Mesenchymal stem cell (in vitro differentiated cells and primary cell): ENCODE data around the gene OTOP3.

ENCODE experiments used
- DNase-seq: peaks from one replicate; pipeline ENCODE4 v3.0.0-alpha.2; 2013
- H2AFZ ChIP-seq: one replicate; pipeline ENCODE4 v1.6.1; 2013; ENCODE audit warnings: low read depth, mild to moderate bottlenecking, control low read depth, inconsistent platforms, low read length, moderate library complexity
- H2AK5ac ChIP-seq: 2 replicates; pipeline ENCODE4 v1.6.1; 2013; ENCODE audit warnings: low read length, moderate library complexity, mild to moderate bottlenecking, inconsistent platforms; ENCODE audit not compliant: severe bottlenecking
- H2BK120ac ChIP-seq: one replicate; pipeline ENCODE4 v1.6.1; 2013; ENCODE audit warnings: low read depth, mild to moderate bottlenecking, inconsistent platforms, low read length, moderate library complexity
- H2BK12ac ChIP-seq, 2 experiments: one replicate each; pipeline ENCODE4 v1.6.1; 2013; ENCODE audit warnings: inconsistent platforms in 2 of 2, low read length in 2 of 2, mild to moderate bottlenecking in 2 of 2, moderate library complexity in 2 of 2, control low read depth in 1 of 2
- H2BK15ac ChIP-seq: one replicate; pipeline ENCODE4 v1.6.1; 2013; ENCODE audit warnings: mild to moderate bottlenecking, low read depth, inconsistent platforms; ENCODE audit not compliant: poor library complexity, severe bottlenecking
- H2BK5ac ChIP-seq: 2 replicates; pipeline ENCODE4 v1.6.1; 2013; ENCODE audit warnings: low read depth, mild to moderate bottlenecking, low read length, control low read depth, inconsistent platforms; ENCODE audit not compliant: poor library complexity, severe bottlenecking
- H3K14ac ChIP-seq, 2 experiments: one replicate each; pipeline ENCODE4 v1.6.1; 2013; ENCODE audit warnings: inconsistent platforms in 2 of 2, low read length in 2 of 2, control low read depth in 1 of 2, mild to moderate bottlenecking in 1 of 2, moderate library complexity in 1 of 2
- H3K18ac ChIP-seq, 2 experiments: one replicate each; pipeline ENCODE4 v1.6.1; 2013; ENCODE audit warnings: inconsistent platforms in 2 of 2, low read length in 2 of 2, control low read depth in 1 of 2, low read depth in 1 of 2, mild to moderate bottlenecking in 1 of 2
- H3K23ac ChIP-seq, 2 experiments: one replicate each; pipeline ENCODE4 v1.6.1; 2013; ENCODE audit warnings: inconsistent platforms in 2 of 2, low read length in 2 of 2, mild to moderate bottlenecking in 2 of 2, moderate library complexity in 2 of 2, control low read depth in 1 of 2
- H3K27ac ChIP-seq: 2 replicates; pipeline ENCODE4 v1.5.1; 2013; ENCODE audit warnings: mild to moderate bottlenecking, moderate library complexity, low read length, control low read depth, inconsistent platforms; ENCODE audit not compliant: poor library complexity, severe bottlenecking
- H3K27me3 ChIP-seq, 2 experiments: 2 replicates each; pipeline versions ENCODE4 v1.6.1 to v1.7.0; 2013; ENCODE audit warnings: low read length in 2 of 2, mild to moderate bottlenecking in 2 of 2, moderate library complexity in 2 of 2, control low read depth in 1 of 2, inconsistent platforms in 1 of 2; ENCODE audit not compliant: control insufficient read depth in 1 of 2, insufficient read depth in 1 of 2
- H3K36me3 ChIP-seq, 2 experiments: 2 replicates each; pipeline versions ENCODE4 v1.6.1 to v1.7.0; 2013; ENCODE audit warnings: low read length in 2 of 2, control low read depth in 1 of 2, inconsistent platforms in 1 of 2, low read depth in 1 of 2, mild to moderate bottlenecking in 1 of 2; ENCODE audit not compliant: insufficient read depth in 2 of 2, control insufficient read depth in 1 of 2
- H3K4ac ChIP-seq, 2 experiments: one replicate each; pipeline ENCODE4 v1.6.1; 2013; ENCODE audit warnings: inconsistent platforms in 2 of 2, low read length in 2 of 2, mild to moderate bottlenecking in 2 of 2, moderate library complexity in 2 of 2, control low read depth in 1 of 2, low read depth in 1 of 2
- H3K4me1 ChIP-seq: 2 replicates; pipeline ENCODE4 v1.6.1; 2013; ENCODE audit warnings: low read depth, low read length, control low read depth; ENCODE audit not compliant: control insufficient read depth, insufficient read depth
- H3K4me2 ChIP-seq: 2 replicates; pipeline ENCODE4 v1.6.1; 2013; ENCODE audit warnings: low read length, mild to moderate bottlenecking, inconsistent platforms; ENCODE audit not compliant: poor library complexity, severe bottlenecking
- H3K4me3 ChIP-seq, 2 experiments: 2 replicates each; pipeline versions ENCODE4 v1.5.1 to v1.7.0; 2013; ENCODE audit warnings: low read length in 2 of 2, mild to moderate bottlenecking in 2 of 2, control low read depth in 1 of 2, low read depth in 1 of 2; ENCODE audit not compliant: insufficient read depth in 1 of 2
- H3K79me1 ChIP-seq: replicated peaks from 2 replicates; pipeline ENCODE4 v1.6.1; 2013; ENCODE audit warnings: mild to moderate bottlenecking, control low read depth, low read length, inconsistent platforms; ENCODE audit not compliant: poor library complexity, severe bottlenecking
- H3K9ac ChIP-seq: 2 replicates; pipeline ENCODE4 v1.7.0; 2013; ENCODE audit warnings: mild to moderate bottlenecking, low read length, moderate library complexity
- H3K9me3 ChIP-seq: 2 replicates; pipeline ENCODE4 v1.7.0; 2013; ENCODE audit warnings: mild to moderate bottlenecking, low read length; ENCODE audit not compliant: control insufficient read depth
- H4K8ac ChIP-seq: one replicate; pipeline ENCODE4 v1.6.1; 2013; ENCODE audit warnings: inconsistent platforms, mild to moderate bottlenecking, low read length, moderate library complexity
- H4K91ac ChIP-seq: one replicate; pipeline ENCODE4 v1.6.1; 2013; ENCODE audit warnings: mild to moderate bottlenecking, low read length, inconsistent platforms
- WGBS: methylation state at CpG from one replicate; pipeline ENCODE4 v1.1.7; 2013; ENCODE audit warnings: mixed read lengths; 5-methylcytosine and 5-hydroxymethylcytosine counted together

The OTOP3 gene

DNA sequence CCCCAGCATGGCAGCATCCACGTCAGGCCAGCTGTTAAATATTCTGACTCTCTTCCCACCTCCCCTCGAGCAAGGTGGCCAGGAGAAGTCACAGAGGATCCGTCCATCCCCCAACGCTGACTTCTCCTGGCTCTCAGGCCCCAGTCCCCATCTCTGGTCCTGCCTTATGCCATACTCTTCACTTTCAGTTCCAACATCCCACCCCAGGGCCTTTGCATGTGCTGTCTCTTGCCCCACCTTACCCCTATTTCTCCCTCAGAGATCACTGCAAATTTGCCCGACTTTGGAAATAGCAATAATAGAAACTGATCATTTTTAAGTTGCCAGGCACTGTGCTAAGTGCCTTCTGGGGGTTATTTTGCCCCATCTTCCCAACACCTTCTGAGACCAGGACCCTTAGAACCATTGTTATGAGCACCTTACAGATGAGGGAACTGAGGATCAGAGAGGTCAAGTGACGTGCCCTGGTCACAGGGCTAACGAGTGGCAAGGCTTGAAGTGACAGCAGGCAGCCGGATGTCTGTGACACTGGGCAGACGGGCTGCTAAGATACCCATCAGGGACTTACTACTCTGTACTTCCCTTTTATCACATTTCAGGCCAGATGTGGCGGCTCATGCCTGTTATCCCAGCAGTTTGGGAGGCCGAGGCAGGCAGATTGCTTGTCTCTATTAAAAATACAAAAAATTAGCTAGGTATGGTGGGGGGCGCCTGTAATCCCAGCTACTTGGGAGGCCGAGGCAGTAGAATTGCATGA lies 19.1 kb downstream of the OTOP3 start:
- no peak overlapping the region for H3K9ac ChIP-seq
- H3K36me3 ChIP-seq = no peaks in the 10 kb centered on the region
- no peak for DNase-seq
- H2AK5ac ChIP-seq = no peak overlapping the region
- H3K4ac ChIP-seq = no peak overlapping the region
- H2AFZ ChIP-seq = no peak overlapping the region
- no peak overlapping the region for H2BK15ac ChIP-seq
- peaks cover 5% of the 10 kb centered on the region for H3K4me1 ChIP-seq
- no peak overlapping the region for H3K4me2 ChIP-seq
- no peak overlapping the region for H2BK12ac ChIP-seq
- 63% methylated on average over 13 of the region's 13 CpGs for WGBS
- no peaks in the 10 kb centered on the region for H3K79me1 ChIP-seq
- no peak overlapping the region for H4K8ac ChIP-seq
- no peak overlapping the region for H4K91ac ChIP-seq
- no peak overlapping the region for H2BK5ac ChIP-seq
- H2BK120ac ChIP-seq = no peak overlapping the region
- H3K18ac ChIP-seq = no peak overlapping the region
- no peaks in the 10 kb centered on the region for H3K9me3 ChIP-seq
- H3K4me3 ChIP-seq = no peak overlapping the region
- H3K23ac ChIP-seq = no peak overlapping the region
- peaks cover 35 to 81% of the 10 kb centered on the region in 2 experiments for H3K27me3 ChIP-seq
- H3K14ac ChIP-seq = no peak overlapping the region
- H3K27ac ChIP-seq = no peak overlapping the region

DNA sequence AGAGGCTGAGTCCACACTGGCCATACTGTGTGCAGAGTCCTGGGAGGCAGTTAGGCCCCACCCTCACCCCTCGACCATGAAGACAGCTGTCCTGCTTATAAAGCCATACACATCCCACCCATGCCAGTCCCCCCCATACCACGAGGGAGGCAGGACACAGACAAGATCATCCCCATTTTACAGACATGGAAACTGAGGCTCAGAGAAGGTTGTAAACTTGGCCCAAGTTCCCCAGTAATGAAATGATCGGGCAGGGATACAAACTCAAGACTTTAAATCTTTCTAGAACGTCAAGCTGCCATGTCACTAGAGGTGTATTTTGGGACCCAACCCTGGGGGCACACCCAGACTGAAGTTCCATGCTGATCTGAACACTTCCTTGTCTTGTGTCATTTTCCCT lies 20.4 kb downstream of the OTOP3 start:
- no peak overlapping the region for H2BK5ac ChIP-seq
- no peak overlapping the region for H3K23ac ChIP-seq
- no peak overlapping the region for H3K9ac ChIP-seq
- no peak overlapping the region for H2BK15ac ChIP-seq
- H3K36me3 ChIP-seq = no peaks in the 10 kb centered on the region
- no peak overlapping the region for H3K18ac ChIP-seq
- no peak overlapping the region for H3K4ac ChIP-seq
- H3K4me3 ChIP-seq = no peak overlapping the region
- H3K27ac ChIP-seq = no peak overlapping the region
- no peak overlapping the region for H4K8ac ChIP-seq
- peaks cover 8% of the 10 kb centered on the region for H3K4me1 ChIP-seq
- H3K4me2 ChIP-seq = no peak overlapping the region
- no peak overlapping the region for H3K14ac ChIP-seq
- peaks cover 23 to 80% of the 10 kb centered on the region in 2 experiments for H3K27me3 ChIP-seq
- no peak overlapping the region for H2BK120ac ChIP-seq
- no peak overlapping the region for H2AFZ ChIP-seq
- no peaks in the 10 kb centered on the region for H3K9me3 ChIP-seq
- H3K79me1 ChIP-seq = no peaks in the 10 kb centered on the region
- no peak overlapping the region for H2BK12ac ChIP-seq
- 62% methylated on average over 4 of the region's 4 CpGs for WGBS
- no peak for DNase-seq
- no peak overlapping the region for H2AK5ac ChIP-seq
- H4K91ac ChIP-seq = no peak overlapping the region

DNA sequence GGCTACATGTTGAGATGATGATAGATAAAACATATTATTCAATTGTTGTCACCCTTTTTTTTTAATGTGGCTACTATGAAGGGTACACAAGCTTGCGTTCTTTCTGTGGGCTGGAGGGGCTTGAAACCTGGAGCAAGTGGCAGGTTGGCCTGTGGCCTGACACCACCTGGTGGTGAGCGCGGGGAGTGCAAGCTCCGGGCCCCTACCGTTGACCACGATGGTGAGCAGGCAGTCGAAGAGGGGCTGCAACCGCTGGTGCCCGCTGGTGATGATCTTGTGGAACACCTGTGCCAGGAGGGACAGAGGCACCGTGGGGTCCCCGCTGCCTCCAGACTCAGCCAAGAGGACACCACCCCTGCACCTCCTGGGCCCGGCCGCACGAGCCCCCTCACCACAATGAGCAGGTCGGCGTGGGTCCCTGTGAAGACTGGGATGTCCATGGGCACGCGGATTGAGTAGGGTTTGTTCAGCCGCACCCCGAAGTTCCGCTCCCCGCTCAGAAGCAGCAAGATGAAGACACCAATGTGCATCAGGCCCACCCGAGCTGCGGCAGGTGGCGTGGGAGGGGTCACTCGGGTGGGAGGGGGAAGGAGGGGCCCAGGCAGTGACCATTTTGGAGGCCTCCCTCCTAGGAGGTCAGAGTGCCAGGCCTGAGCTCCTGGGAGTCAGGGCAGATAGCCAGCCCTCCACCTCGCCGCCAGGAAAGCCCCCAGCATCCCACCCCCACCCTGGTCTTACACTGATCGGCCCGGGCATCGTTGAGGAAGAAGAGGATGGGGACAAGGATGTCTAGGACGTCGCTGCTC lies 22.4 kb downstream of the OTOP3 start:
- H3K4me2 ChIP-seq = no peak overlapping the region
- no peak overlapping the region for H4K91ac ChIP-seq
- H2BK12ac ChIP-seq = no peak overlapping the region
- DNase-seq = peak; percentile 56
- no peak overlapping the region for H2AK5ac ChIP-seq
- peaks cover 12 to 61% of the 10 kb centered on the region in 2 experiments for H3K27me3 ChIP-seq
- H3K27ac ChIP-seq = no peak overlapping the region
- H3K9ac ChIP-seq = no peak overlapping the region
- H2BK15ac ChIP-seq = no peak overlapping the region
- H3K4me3 ChIP-seq = no peak overlapping the region
- H3K18ac ChIP-seq = no peak overlapping the region
- 45% methylated on average over 26 of the region's 33 CpGs for WGBS
- H3K36me3 ChIP-seq = no peaks in the 10 kb centered on the region
- H3K9me3 ChIP-seq = no peaks in the 10 kb centered on the region
- no peak overlapping the region for H3K23ac ChIP-seq
- H2BK120ac ChIP-seq = no peak overlapping the region
- H2BK5ac ChIP-seq = no peak overlapping the region
- no peak overlapping the region for H3K4ac ChIP-seq
- no peak overlapping the region for H3K14ac ChIP-seq
- H3K79me1 ChIP-seq = no peaks in the 10 kb centered on the region
- peaks cover 11% of the 10 kb centered on the region for H3K4me1 ChIP-seq
- H2AFZ ChIP-seq = no peak overlapping the region
- H4K8ac ChIP-seq = no peak overlapping the region

DNA sequence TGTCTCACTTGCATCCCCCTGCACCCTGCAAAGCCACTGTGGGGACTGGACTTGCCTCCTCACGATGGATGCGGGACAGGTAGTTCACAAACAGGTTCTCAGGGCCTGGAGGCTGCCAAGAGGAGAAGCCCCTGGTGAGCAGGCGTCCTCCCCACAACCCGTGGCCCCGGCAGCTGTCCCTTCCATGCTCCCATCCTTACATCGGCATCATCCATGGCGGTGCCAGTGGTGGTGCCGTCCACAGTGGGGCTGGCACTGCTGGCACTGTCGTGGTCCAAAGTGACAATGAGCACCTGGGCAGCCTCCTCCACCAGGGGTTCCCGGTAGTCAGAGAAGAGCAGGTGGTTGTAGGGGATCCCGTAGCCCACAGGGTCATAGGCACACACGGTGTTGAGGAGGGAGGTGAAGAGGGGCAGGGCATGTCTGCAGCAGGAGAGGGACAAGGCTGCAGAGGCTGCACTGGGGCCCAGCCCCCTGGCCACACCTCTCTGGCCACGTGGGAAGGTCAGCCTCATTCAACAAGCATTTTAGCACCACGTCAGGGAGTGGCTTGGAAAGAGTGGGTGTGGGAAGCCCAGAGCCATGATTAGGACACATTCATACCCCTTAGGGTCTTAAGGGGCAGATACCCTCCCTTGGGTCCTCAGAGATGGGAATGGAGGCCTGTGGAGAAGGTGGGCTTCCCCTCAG lies 24.3 kb downstream of the OTOP3 start:
- DNase-seq = no peak
- no peak overlapping the region for H3K27ac ChIP-seq
- H3K9ac ChIP-seq = peak overlapping the region; percentile 7
- H3K14ac ChIP-seq = no peak overlapping the region
- no peak overlapping the region for H2AK5ac ChIP-seq
- no peak overlapping the region for H3K4ac ChIP-seq
- H3K4me1 ChIP-seq = peaks cover 11% of the 10 kb centered on the region
- H2AFZ ChIP-seq = no peak overlapping the region
- no peak overlapping the region for H3K4me2 ChIP-seq
- no peak overlapping the region for H2BK12ac ChIP-seq
- H2BK120ac ChIP-seq = no peak overlapping the region
- H3K27me3 ChIP-seq = peaks cover 12 to 48% of the 10 kb centered on the region in 2 experiments
- H4K91ac ChIP-seq = no peak overlapping the region
- H2BK15ac ChIP-seq = no peak overlapping the region
- no peak overlapping the region for H3K23ac ChIP-seq
- H3K4me3 ChIP-seq = no peak overlapping the region
- no peak overlapping the region for H2BK5ac ChIP-seq
- H3K18ac ChIP-seq = no peak overlapping the region
- no peak overlapping the region for H4K8ac ChIP-seq
- no peaks in the 10 kb centered on the region for H3K79me1 ChIP-seq
- no peaks in the 10 kb centered on the region for H3K36me3 ChIP-seq
- H3K9me3 ChIP-seq = no peaks in the 10 kb centered on the region
- 80% methylated on average over 14 of the region's 14 CpGs for WGBS
